Amygdala (tissue), 56 donors: Measurements from ENCODE around the gene RPS25.
"Not testable (repeated sequence)": the region's sequence is repeated elsewhere in the genome, so short reads cannot be mapped to it uniquely, and the experiment has no call there.

Experiments used
- DNase-seq, 56 donors: peaks; one replicate each; lab custom pipeline; 2025; lab: John Stamatoyannopoulos, UW

The RPS25 gene

DNA sequence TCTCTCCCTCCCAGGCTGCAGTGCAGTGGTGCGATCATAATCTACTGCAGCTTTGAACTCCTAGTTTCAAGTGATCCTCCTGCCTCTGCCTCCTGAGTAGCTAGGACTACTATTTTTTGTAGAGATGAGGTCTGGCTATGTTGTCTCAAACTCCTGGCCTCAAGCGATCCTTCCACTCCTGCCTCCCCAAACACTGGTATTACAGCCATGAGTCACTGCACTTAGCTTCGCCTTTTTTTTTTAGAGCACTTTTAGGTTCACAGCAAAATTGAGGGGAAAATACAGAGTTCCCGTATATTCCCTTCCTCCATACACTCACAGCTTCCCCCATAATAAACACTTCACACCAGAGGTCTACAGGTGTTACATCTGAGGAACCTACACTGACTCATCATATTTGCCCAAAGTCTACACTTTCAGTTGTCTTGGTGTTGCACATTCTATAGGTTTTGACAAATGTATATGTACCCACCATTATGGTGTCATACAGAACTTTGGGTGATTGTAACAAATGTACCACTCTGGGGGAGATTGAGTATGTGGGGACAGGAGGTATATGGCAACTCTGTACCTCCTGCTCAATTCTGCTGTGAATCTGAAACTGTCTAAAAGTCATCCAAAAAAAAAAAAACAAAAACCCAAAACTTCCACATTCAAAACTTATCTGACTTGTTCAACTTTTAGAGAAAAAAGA lies 23.8 kb upstream of the RPS25 start:
- no peak for DNase-seq

- DNase-seq = not testable (repeated sequence)
Measured at GRCh38 chr11:119039471-119039870, 21.3 kb upstream of the RPS25 start.

- DNase-seq = no peak
Measured at GRCh38 chr11:119038884-119039283, 20.7 kb upstream of the RPS25 start.

DNA sequence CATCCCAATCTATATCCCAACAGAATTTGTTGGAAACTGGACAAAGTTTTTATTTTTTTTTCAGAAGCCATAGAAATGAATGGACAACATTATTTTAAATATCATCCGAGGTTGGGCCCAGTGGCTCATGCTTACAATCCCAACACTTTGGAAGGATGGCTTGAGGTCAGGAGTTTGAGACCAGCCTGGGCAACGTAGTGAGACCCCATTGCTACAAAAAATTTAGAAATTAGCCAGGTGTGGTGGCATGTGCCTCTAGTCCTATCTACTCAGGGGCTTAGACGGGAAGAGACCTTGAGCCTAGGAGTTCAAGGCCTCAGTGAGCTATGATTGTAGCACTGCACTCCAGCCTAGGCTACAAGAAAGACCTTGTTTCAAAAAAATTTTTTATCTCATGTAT lies 16.7 kb upstream of the RPS25 start:
- DNase-seq = no peak

DNA sequence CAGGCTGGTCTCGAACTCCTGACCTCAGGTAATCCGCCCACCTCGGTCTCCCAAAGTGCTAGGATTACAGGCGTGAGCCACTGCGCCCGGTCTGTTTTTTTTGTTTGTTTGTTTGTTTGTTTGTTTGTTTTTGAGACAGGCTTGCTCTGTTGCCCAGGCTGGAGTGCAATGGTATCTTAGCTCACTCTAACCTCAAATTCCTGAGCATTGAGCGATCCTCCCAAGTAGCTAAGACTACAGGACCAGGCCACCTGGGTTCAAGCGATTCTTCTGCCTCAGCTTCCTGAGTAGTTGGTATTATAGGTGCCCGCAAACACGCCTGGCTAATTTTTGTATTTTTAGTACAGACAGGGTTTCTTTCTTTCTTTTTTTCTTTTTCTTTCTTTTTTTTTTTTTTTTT lies 15.3 kb upstream of the RPS25 start:
- DNase-seq = not testable (repeated sequence)

DNA sequence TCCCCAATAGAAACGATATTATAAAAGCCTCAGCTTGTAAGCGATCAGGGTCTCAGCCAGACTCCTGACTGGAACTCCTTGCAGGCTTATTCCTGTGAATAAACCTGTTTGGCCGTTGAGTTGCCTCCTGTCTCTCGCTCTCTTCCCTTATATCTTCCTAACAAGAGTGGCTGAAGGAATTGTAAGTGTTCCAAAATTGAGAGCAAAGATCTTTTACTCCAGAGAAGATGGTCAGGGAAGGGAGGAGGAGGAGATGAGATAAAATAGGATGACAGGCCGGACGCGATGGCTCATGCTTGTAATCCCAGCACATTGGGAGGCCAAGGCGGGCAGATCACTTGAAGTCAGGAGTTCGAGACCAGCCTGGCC lies 13.8 kb upstream of the RPS25 start:
- no peak for DNase-seq

GRCh38 chr11:119030329-119031047 lies 12.3 kb upstream of the RPS25 start, which contains the start of gene SLC37A4:
Gene SLC37A4 (minus strand): TSS chr11:119030877.
- peak; percentile 49 to 99 (median 93) for DNase-seq

DNA sequence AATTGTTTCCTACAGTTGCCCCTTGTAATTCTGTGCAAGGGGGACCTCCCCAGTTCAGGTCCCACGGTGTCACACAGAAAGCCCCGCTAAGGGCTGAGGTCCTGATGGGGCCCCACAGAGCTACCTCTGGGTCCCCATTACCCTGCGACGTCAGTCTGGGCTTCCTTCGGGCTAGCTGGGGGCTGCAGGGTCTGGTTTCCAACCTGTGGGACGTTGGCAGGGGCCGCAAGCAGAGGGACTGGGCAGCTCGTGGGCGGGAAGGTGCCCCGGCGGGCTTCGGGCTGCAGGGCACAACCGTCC lies 11.8 kb upstream of the RPS25 start:
- peak in 3 of 56 donors; percentile 35 to 53 (median 36) for DNase-seq

- peak in 22 of 56 donors; percentile 5 to 38 (median 18) for DNase-seq
Measured at GRCh38 chr11:119029340-119030028, 11.3 kb upstream of the RPS25 start.

DNA sequence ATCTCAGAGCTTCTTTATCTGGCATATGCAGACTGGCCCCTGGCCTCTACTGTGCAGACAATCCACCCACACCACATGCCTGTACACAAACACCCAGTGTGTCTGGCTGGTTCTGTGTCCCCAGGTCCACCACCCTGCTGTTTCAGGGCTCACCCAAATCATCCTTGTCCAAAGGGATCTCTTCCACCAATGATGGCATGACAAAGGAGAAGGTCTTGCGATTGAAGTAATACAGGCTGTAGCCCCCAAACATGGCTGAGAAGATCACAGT lies 10.9 kb upstream of the RPS25 start:
- no peak for DNase-seq

- no peak for DNase-seq
Measured at GRCh38 chr11:119028346-119029068, 10.4 kb upstream of the RPS25 start.

DNA sequence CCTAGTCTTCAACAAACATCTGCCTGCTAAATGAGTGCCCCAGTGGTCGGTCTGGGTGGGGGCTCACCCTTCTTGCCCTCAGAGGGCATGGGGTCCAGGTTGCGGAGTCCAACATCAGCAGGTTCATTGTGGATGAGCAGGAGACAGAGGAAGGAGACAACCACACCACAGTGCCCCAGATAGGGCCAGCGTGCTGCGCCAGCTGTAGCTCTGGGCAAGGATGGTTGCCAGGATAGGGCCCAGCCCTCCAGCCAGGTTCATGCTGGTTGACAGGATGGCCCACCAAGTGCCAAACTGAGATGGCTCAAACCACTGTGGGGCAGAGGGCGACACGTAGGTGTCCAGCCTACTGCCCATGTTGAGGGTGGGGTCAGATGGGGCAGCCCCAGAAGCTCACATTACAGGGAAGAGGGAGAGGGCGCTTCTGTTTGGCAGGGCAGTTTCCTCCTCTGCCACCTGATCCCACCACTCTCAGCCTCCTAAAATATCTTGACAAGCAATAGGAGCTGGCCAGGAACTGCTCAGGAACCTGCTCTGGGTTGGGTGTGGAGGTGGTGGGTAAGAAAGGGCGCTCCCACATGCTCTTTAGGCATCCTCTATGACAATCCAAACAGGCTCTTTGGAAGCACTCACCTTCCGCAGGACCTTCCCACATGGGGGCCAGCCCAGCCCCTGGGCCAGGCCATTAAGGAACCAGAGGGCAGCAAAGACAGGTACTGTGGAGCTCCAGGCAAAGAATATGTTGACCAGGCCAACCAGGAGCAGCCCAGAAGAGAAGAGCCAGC lies 9.6 kb upstream of the RPS25 start:
- no peak for DNase-seq

DNA sequence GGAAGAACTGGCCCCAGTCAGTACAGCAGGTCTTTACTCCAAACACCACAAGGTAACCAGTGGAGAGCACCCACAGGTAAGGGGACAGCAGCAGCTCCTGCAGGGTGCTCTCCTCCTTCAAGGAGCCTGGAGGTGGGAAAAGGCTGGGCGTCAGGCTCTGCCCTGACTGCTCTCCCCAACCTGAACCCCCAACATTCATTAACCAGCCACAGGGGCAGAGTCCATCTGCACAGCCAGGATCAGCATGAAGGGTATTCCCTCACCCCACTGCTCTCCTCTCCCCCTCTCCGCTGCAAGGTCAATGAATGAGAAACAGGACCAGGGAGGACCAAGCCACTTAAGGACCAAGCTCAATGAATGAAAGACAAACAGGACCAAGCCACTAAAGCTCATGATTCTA lies 8.8 kb upstream of the RPS25 start:
- no peak for DNase-seq

GRCh38 chr11:119025978-119026766 lies 8.0 kb upstream of the RPS25 start:
- DNase-seq = no peak

DNA sequence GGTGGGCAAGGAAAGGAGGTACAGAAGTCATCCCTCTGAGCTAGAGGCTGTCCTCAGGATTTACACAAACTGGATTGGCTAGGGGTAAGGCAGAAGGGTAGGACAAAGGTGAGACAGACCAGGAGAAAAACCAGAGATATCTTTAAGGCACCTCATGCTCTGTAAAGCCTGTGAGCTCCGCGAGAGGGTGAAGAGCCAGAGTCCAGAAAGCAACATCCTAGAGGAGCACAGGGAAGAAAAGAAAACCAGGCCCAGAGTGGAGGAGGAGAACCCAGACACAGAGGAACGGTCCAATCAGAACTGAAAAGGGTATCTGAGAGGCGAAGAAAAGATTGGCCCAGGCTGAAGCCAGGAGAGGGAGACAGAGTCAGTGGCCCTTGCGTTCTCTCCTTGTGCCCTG lies 7.4 kb upstream of the RPS25 start:
- DNase-seq = no peak

DNA sequence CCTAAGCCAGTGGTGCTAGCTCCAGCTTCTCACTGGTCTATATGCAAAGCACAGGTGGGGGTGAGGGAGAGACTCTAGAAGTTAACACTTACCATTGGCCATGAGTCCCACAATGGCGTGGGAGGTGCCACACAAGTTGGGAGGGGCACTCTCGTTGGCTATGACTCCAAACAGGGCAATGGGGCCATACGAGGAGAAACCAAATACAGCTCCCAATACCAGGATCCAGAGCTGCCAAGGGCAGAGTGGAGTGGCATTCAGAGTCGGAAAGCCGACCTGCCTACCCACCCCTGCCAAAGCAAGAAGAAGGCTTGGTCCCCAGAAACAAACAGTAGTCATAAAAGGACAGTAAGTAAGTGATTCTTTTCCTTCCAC lies 6.9 kb upstream of the RPS25 start:
- DNase-seq = no peak

DNA sequence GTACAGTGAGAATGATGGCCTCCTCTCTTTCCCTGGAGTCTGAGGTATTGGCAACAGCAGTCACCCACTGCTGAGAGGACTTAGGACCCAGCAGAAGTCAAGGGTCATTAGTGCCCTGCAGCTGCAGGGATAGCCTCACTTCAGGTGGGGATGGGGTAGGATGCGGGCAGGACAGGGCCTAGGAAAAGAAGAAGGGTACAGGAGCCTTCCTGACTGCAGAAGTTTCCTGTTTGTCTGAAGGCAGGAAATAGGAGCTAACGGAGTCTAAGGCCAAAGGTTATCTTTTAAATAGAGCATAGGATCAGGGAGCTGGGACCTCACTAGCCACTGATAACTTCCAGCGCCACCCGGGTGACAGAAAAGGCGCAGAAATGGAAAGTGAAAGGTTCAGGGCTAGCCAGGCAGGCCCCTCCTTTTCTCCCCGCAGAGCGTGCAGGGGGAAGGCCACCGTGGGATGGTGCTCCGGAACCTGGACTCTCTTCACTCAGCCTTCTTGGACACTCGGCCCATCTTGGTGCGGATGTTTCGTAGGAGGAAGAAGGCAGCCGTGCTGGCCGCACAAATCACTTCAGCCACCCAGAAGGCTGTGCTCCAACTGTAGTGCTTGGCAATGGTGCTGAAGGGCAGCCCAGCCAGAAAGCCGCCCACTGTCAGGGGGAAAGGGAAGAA lies 6.4 kb upstream of the RPS25 start:
- DNase-seq = no peak

GRCh38 chr11:119023741-119024140 lies 5.6 kb upstream of the RPS25 start:
- DNase-seq = no peak

DNA sequence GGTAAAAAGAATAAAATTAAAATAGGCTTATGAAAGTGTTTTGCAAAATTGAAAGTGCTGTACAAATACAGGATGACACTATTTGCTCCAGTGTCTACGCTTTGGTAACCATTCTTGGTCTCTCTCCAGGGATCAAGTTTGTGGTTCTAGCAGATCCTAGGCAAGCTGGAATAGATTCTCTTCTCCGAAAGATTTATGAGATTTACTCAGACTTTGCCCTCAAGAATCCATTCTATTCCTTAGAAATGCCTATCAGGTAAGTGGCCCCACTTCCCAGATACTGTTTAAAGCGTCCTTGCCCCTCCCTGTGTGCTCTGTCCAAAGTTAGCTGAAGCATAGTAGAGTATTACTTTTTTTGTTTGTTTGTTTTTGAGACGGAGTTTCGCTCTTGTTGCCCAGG lies 3.5 kb upstream of the RPS25 start:
- DNase-seq = no peak
